SIG-M5 treated with dmso at 0.1 percent for 504 hours (cell line): ENCODE data around the gene SLC39A10.
A peak's percentile ranks its signal among the peaks of the same experiment; 100 is the strongest.
"Not testable (repeated sequence)": the region's sequence is repeated elsewhere in the genome, so short reads cannot be mapped to it uniquely, and the experiment has no call there.

Experiments used
- DNase-seq: peaks from one replicate; lab custom pipeline; 2025; ENCODE audit not compliant: unreplicated experiment; lab: John Stamatoyannopoulos, UW

Gene SLC39A10

GRCh38 chr2:195644708-195645107, 12.3 kb upstream of the SLC39A10 start:
- DNase-seq = not testable (repeated sequence)

GRCh38 chr2:195645413-195645812, 11.6 kb upstream of the SLC39A10 start:
- no peak for DNase-seq

GRCh38 chr2:195646424-195646823, 10.6 kb upstream of the SLC39A10 start:
- DNase-seq = peak; percentile 33

- DNase-seq = peak; percentile 73
Measured at GRCh38 chr2:195647302-195647701, 9.7 kb upstream of the SLC39A10 start.

GRCh38 chr2:195648370-195648769, 8.7 kb upstream of the SLC39A10 start:
- not testable (repeated sequence) for DNase-seq

GRCh38 chr2:195648787-195649186, 8.2 kb upstream of the SLC39A10 start:
- peak; percentile 77 for DNase-seq

- DNase-seq = peak; percentile 89
Measured at GRCh38 chr2:195649629-195650190, 7.3 kb upstream of the SLC39A10 start.

- peak; percentile 67 for DNase-seq
Measured at GRCh38 chr2:195651046-195651445, 6.0 kb upstream of the SLC39A10 start.

GRCh38 chr2:195652911-195653310, 4.1 kb upstream of the SLC39A10 start:
- DNase-seq = no peak

- DNase-seq = peak; percentile 96
Measured at GRCh38 chr2:195656161-195656858, 716 bp upstream of the SLC39A10 start.

- peak; percentile 80 for DNase-seq
Measured at GRCh38 chr2:195657634-195658540, 861 bp downstream of the SLC39A10 start.

GRCh38 chr2:195658541-195658890, 1.5 kb downstream of the SLC39A10 start:
- DNase-seq = peak; percentile 64

GRCh38 chr2:195659114-195659513, 2.1 kb downstream of the SLC39A10 start:
- peak; percentile 85 for DNase-seq

GRCh38 chr2:195659982-195660890, 3.2 kb downstream of the SLC39A10 start:
- DNase-seq = peak; percentile 68

- DNase-seq = no peak
Measured at GRCh38 chr2:195662138-195662537, 5.1 kb downstream of the SLC39A10 start.

- no peak for DNase-seq
Measured at GRCh38 chr2:195663007-195663406, 6.0 kb downstream of the SLC39A10 start.

- DNase-seq = no peak
Measured at GRCh38 chr2:195664528-195664927, 7.5 kb downstream of the SLC39A10 start.

- DNase-seq = not testable (repeated sequence)
Measured at GRCh38 chr2:195665153-195665552, 8.1 kb downstream of the SLC39A10 start.

- no peak for DNase-seq
Measured at GRCh38 chr2:195666113-195666712, 9.2 kb downstream of the SLC39A10 start.

GRCh38 chr2:195667974-195668373, 10.9 kb downstream of the SLC39A10 start:
- DNase-seq = no peak
